Keratinocyte (primary cell): ENCODE results near the gene PEPD. TPM values are rescaled to one million over a fixed set of nuclear protein-coding genes. Genes with fewer than 3 reads are reported as not detected.

Source experiments
- DNase-seq: peaks from one replicate; pipeline ENCODE4 v3.0.0-alpha.2; 2011; ENCODE audit warnings: low read depth, missing footprints, low spot score
- FAIRE-seq: peaks from 2 replicates; lab custom pipeline; 2011; peaks lifted over from hg19 to GRCh38; lab: Jason Lieb, UNC
- H2AFZ ChIP-seq: 2 replicates; pipeline ENCODE4 v1.6.0; 2012; ENCODE audit warnings: low read length, control low read depth, inconsistent platforms; ENCODE audit not compliant: control insufficient read depth
- H3K27ac ChIP-seq: 2 replicates; pipeline ENCODE4 v1.5.1; 2011; ENCODE audit warnings: low read length; ENCODE audit not compliant: control insufficient read depth, insufficient read depth
- H3K27me3 ChIP-seq: 3 replicates; pipeline ENCODE4 v1.6.0; 2011; ENCODE audit warnings: low read length; ENCODE audit not compliant: control insufficient read depth, insufficient read depth; ENCODE audit errors: extremely low read depth
- H3K36me3 ChIP-seq, 2 experiments: 2 replicates in 1 of 2; 3 replicates in 1 of 2; pipeline ENCODE4 v1.5.1; 2011; ENCODE audit warnings: low read length in 2 of 2, mild to moderate bottlenecking in 1 of 2; ENCODE audit not compliant: control insufficient read depth in 2 of 2, insufficient read depth in 2 of 2; ENCODE audit errors: extremely low read depth in 1 of 2
- H3K4me1 ChIP-seq: 3 replicates; pipeline ENCODE4 v1.5.1; 2011; ENCODE audit warnings: low read length; ENCODE audit not compliant: control insufficient read depth, insufficient read depth; ENCODE audit errors: extremely low read depth
- H3K4me2 ChIP-seq: 3 replicates; pipeline ENCODE4 v1.6.0; 2011; ENCODE audit warnings: low read depth, low read length; ENCODE audit not compliant: control insufficient read depth, insufficient read depth; ENCODE audit errors: extremely low read depth
- H3K4me3 ChIP-seq, 3 experiments: fragments of 200-600 bp in 1 of 3; sonication (generic) in 1 of 3; 2 replicates in 2 of 3; 3 replicates in 1 of 3; pipeline ENCODE4 v1.5.1; 2011 to 2016; ENCODE audit warnings: low read length in 3 of 3, mild to moderate bottlenecking in 3 of 3, control low read depth in 2 of 3, inconsistent platforms in 1 of 3, low read depth in 1 of 3, mixed read lengths in 1 of 3, mixed run types in 1 of 3, moderate library complexity in 1 of 3; ENCODE audit not compliant: control insufficient read depth in 2 of 3, insufficient read depth in 2 of 3; ENCODE audit errors: extremely low read depth in 1 of 3
- H3K79me2 ChIP-seq: 2 replicates; pipeline ENCODE4 v1.6.0; 2012; ENCODE audit warnings: low read length; ENCODE audit not compliant: control insufficient read depth, insufficient read depth
- H3K9ac ChIP-seq: 3 replicates; pipeline ENCODE4 v1.6.0; 2011; ENCODE audit warnings: low read length; ENCODE audit not compliant: control insufficient read depth, insufficient read depth; ENCODE audit errors: extremely low read depth
- H3K9me1 ChIP-seq: 3 replicates; pipeline ENCODE4 v1.6.0; 2011; ENCODE audit warnings: low read length; ENCODE audit not compliant: control insufficient read depth, insufficient read depth; ENCODE audit errors: extremely low read depth
- H3K9me3 ChIP-seq: 2 replicates; pipeline ENCODE4 v1.5.1; 2012; ENCODE audit warnings: low read depth, low read length; ENCODE audit not compliant: control insufficient read depth
- H4K20me1 ChIP-seq: 3 replicates; pipeline ENCODE4 v1.6.0; 2011; ENCODE audit warnings: low read length; ENCODE audit not compliant: control insufficient read depth, insufficient read depth; ENCODE audit errors: extremely low read depth
- CTCF ChIP-seq, 3 experiments: IDR thresholded peaks in 1 of 3; conservative IDR thresholded peaks in 1 of 3; optimal IDR thresholded peaks in 1 of 3; 2 replicates in 2 of 3; 3 replicates in 1 of 3; pipeline versions ENCODE3 to v1.5.1; 2011; ENCODE audit warnings: low read length in 3 of 3, mild to moderate bottlenecking in 3 of 3, moderate library complexity in 2 of 3, control low read depth in 1 of 3, inconsistent platforms in 1 of 3; ENCODE audit not compliant: insufficient read depth in 2 of 3; ENCODE audit errors: extremely low read depth in 1 of 3
- EZH2 ChIP-seq: IDR thresholded peaks from one replicate; pipeline ENCODE4 v1.6.1; 2012; ENCODE audit warnings: inconsistent platforms, mild to moderate bottlenecking, low read length, moderate library complexity
- dilution Hi-C: fragments of 300-500 bp; cut with MboI; formaldehyde crosslinking; loops from one replicate; pipeline ENCODE4 v1.7.0; 2020; ENCODE audit warnings: low sequenced_read_pairs; ENCODE audit not compliant: extremely low pct_ligation_motif_present
- polyA plus RNA-seq, 5 experiments: library from polyadenylated mRNA; depleted of rRNA in 3 of 5; stranded (reverse) in 3 of 5; stranded (forward) in 1 of 5; unstranded in 1 of 5; fragments of >200 nt; gene quantifications; 1 replicate in 1 of 5; 2 replicates in 3 of 5; 3 replicates in 1 of 5; pipeline versions ENCODE4 v1.2.1 to v1.2.3, GENCODE V29; 2011 to 2012; ENCODE audit warnings: missing spikeins in 2 of 5, low read depth in 1 of 5, low replicate concordance in 1 of 5

The PEPD gene
- polyA plus RNA-seq, 1 donor (not counting 4 experiments of a cell fraction or from before 2014, with no cell fraction given) = 36.9 TPM

- no peaks in the 10 kb centered on the region for H3K79me2 ChIP-seq
- H3K9me3 ChIP-seq = no peaks in the 10 kb centered on the region
- dilution Hi-C loops = no loop called here
- no peaks in the 10 kb centered on the region for H3K36me3 ChIP-seq
- no peak overlapping the region for H2AFZ ChIP-seq
- DNase-seq (no peak), FAIRE-seq (no peak)
- no peak overlapping the region for H3K4me3 ChIP-seq
- H3K27ac ChIP-seq = no peak overlapping the region
- H3K9ac ChIP-seq = no peak overlapping the region
- H4K20me1 ChIP-seq = no peaks in the 10 kb centered on the region
- no peak overlapping the region for H3K4me2 ChIP-seq
- no peak for TF ChIP-seq EZH2
- no peak for TF ChIP-seq CTCF (optimal IDR thresholded peaks at IDR 0.05 in 1 of 3, IDR thresholded peaks at IDR 0.05 in 1 of 3, conservative IDR thresholded peaks at IDR 0.05 in 1 of 3; ENCODE audit: extremely low read depth in 1 of 3, insufficient read depth in 2 of 3, low read length in 3 of 3)
- H3K27me3 ChIP-seq = peaks cover 7% of the 10 kb centered on the region
- H3K9me1 ChIP-seq = no peaks in the 10 kb centered on the region
- H3K4me1 ChIP-seq = peaks cover 22% of the 10 kb centered on the region
Observed at GRCh38 chr19:33347300-33347699, 174.3 kb downstream of the PEPD start.

GRCh38 chr19:33346665-33347064 lies 174.9 kb downstream of the PEPD start:
- Histone ChIP-seq H2AFZ (no peak overlapping the region), H3K27me3 (peaks cover 7% of the 10 kb centered on the region), H3K4me2 (no peak overlapping the region), H3K36me3 (no peaks in the 10 kb centered on the region), H3K9me1 (no peaks in the 10 kb centered on the region), H3K27ac (no peak overlapping the region), H3K4me3 (no peak overlapping the region), H3K9me3 (no peaks in the 10 kb centered on the region), H3K4me1 (peaks cover 22% of the 10 kb centered on the region), H3K79me2 (no peaks in the 10 kb centered on the region), H4K20me1 (no peaks in the 10 kb centered on the region), H3K9ac (no peak overlapping the region)
- FAIRE-seq = no peak
- dilution Hi-C loops = no loop called here
- TF ChIP-seq EZH2 = no peak
- no peak for TF ChIP-seq CTCF (optimal IDR thresholded peaks at IDR 0.05 in 1 of 3, IDR thresholded peaks at IDR 0.05 in 1 of 3, conservative IDR thresholded peaks at IDR 0.05 in 1 of 3; ENCODE audit: extremely low read depth in 1 of 3, insufficient read depth in 2 of 3, low read length in 3 of 3)
- DNase-seq = no peak
